GM12878 (cell line): ENCODE results near the gene PAM16. TPM values are rescaled to one million over a fixed set of nuclear protein-coding genes. Genes with fewer than 3 reads are reported as not detected.
A peak's percentile ranks its signal among the peaks of the same experiment; 100 is the strongest.

Experiments used
- ATAC-seq: fragments of 200-7000 bp; cut with Tn5 transposase; 3 replicates; pipeline ENCODE4 v1.9.1; 2020; ENCODE audit warnings: mild to moderate bottlenecking, moderate library complexity
- BruUV-seq: library from RNA; stranded (reverse); fragments of 400-500 nt; replicated peaks from 2 replicates; lab custom pipeline; 2021; lab: Mats Ljungman, UMichigan
- CTCF ChIA-PET: fragments of 300-600 bp; sonication (Branson Sonifier 250); formaldehyde crosslinking; extraction: SDS; loops from one replicate; lab custom pipeline; 2021; ENCODE audit warnings: inconsistent platforms; lab: Yijun Ruan, JAX
- POLR2A ChIA-PET: fragments of 350-600 bp; formaldehyde crosslinking; extraction: SDS; loops from one replicate; lab custom pipeline; 2021; ENCODE audit warnings: inconsistent platforms; lab: Charles Lee
- RAD21 ChIA-PET: fragments of 300-600 bp; sonication (Branson Sonifier 250); formaldehyde crosslinking; loops from one replicate; lab custom pipeline; 2023; ENCODE audit warnings: antibody characterized with exemption; ENCODE audit not compliant: unreplicated experiment; lab: Charles Lee
- SMC1A ChIA-PET: fragments of 300-600 bp; sonication (Branson Sonifier 250); formaldehyde crosslinking; loops from one replicate; lab custom pipeline; 2023; ENCODE audit not compliant: unreplicated experiment, uncharacterized antibody; lab: Charles Lee
- DNase-seq: peaks from one replicate; pipeline ENCODE4 v3.0.0-alpha.2; 2011; ENCODE audit warnings: low read depth, low spot score
- FAIRE-seq: peaks from 3 replicates; lab custom pipeline; 2011; peaks lifted over from hg19 to GRCh38; lab: Jason Lieb, UNC
- H2AFZ ChIP-seq: 2 replicates; pipeline ENCODE4 v1.6.0; 2011; ENCODE audit warnings: low read depth, low read length, control low read depth; ENCODE audit not compliant: control insufficient read depth
- H3K27ac ChIP-seq: 2 replicates; pipeline ENCODE4 v1.5.1; 2011; ENCODE audit warnings: control low read depth; ENCODE audit not compliant: control insufficient read depth, insufficient read depth
- H3K27me3 ChIP-seq, 2 experiments: replicated peaks in 1 of 2; 2 replicates each; pipeline versions ENCODE4 v1.6.0 to v1.6.1; 2011; ENCODE audit warnings: low read length in 1 of 2; ENCODE audit not compliant: control insufficient read depth in 2 of 2, insufficient read depth in 2 of 2
- H3K36me3 ChIP-seq, 2 experiments: 2 replicates each; pipeline ENCODE4 v1.5.1; 2011; ENCODE audit warnings: low read length in 1 of 2; ENCODE audit not compliant: control insufficient read depth in 2 of 2, insufficient read depth in 2 of 2
- H3K4me1 ChIP-seq: 2 replicates; pipeline ENCODE4 v1.6.1; 2011; ENCODE audit warnings: mild to moderate bottlenecking, low read length, moderate library complexity, mixed read lengths; ENCODE audit not compliant: control insufficient read depth, insufficient read depth
- H3K4me2 ChIP-seq: 2 replicates; pipeline ENCODE4 v1.6.0; 2011; ENCODE audit warnings: control low read depth; ENCODE audit not compliant: control insufficient read depth, insufficient read depth
- H3K4me3 ChIP-seq: fragments of 200-600 bp; sonication (generic); 2 replicates; pipeline ENCODE4 v1.5.1; 2016
- H3K79me2 ChIP-seq: 2 replicates; pipeline ENCODE4 v1.6.0; 2011; ENCODE audit warnings: low read length; ENCODE audit not compliant: control insufficient read depth, insufficient read depth
- H3K9ac ChIP-seq: 2 replicates; pipeline ENCODE4 v1.8.0; 2011; ENCODE audit warnings: low read length, control low read depth, mixed read lengths; ENCODE audit not compliant: control insufficient read depth, insufficient read depth
- H3K9me3 ChIP-seq: replicated peaks from 3 replicates; pipeline ENCODE4 v1.5.1; 2011; ENCODE audit warnings: mild to moderate bottlenecking, low read length; ENCODE audit not compliant: control insufficient read depth, insufficient read depth
- H4K20me1 ChIP-seq: 2 replicates; pipeline ENCODE4 v1.6.0; 2011; ENCODE audit not compliant: control insufficient read depth, insufficient read depth
- BCLAF1 ChIP-seq: fragments of 450-650 bp; IDR thresholded peaks from 2 replicates; pipeline ENCODE4 v1.6.1; 2017; ENCODE audit warnings: antibody characterized with exemption, mild to moderate bottlenecking, moderate library complexity
- SMARCA5 ChIP-seq: fragments of 450-650 bp; IDR thresholded peaks from 2 replicates; pipeline ENCODE4 v1.6.1; 2017; ENCODE audit warnings: mild to moderate bottlenecking
- WGBS: methylation state at CpG from one replicate; pipeline ENCODE4 v1.1.6; 2016; ENCODE audit warnings: low lambda C conversion rate; ENCODE audit not compliant: insufficient replicate concordance, insufficient coverage; ENCODE audit errors: missing lambda C conversion rate; 5-methylcytosine and 5-hydroxymethylcytosine counted together
- in situ Hi-C: fragments of 300-500 bp; cut with MboI; formaldehyde crosslinking; loops from 9 replicates; pipeline ENCODE4 v1.14.3; 2018; ENCODE audit warnings: mixed read lengths
- intact Hi-C: fragments of 100-400 bp; cut with micrococcal nuclease; formaldehyde crosslinking; loops from one replicate; pipeline ENCODE4 v1.14.2; 2022; ENCODE audit not compliant: unreplicated experiment
- polyA plus RNA-seq, 11 experiments: library from polyadenylated mRNA; depleted of rRNA in 4 of 11; unstranded in 6 of 11; stranded (reverse) in 5 of 11; fragments of >200 nt; fragmentation: Nextera tagmentation in 4 of 11; fragmentation: Illumina TruSeq in 1 of 11; extraction: Ambion mirVana in 4 of 11; extraction: Trizol in 1 of 11; gene quantifications; 1 replicate in 1 of 11; 2 replicates in 10 of 11; pipeline versions ENCODE4 v1.2.1 to v1.2.3, GENCODE V29; 2011 to 2016; ENCODE audit warnings: inconsistent platforms in 2 of 11, missing spikeins in 2 of 11, low read depth in 1 of 11
- total RNA-seq, 4 experiments: library from RNA; depleted of rRNA in 3 of 4; stranded (reverse); fragments of >200 nt in 3 of 4; fragmentation: Illumina TruSeq in 1 of 4; extraction: Trizol in 1 of 4; gene quantifications; 2 replicates each; pipeline versions ENCODE4 v1.2.1 to v1.2.3, GENCODE V29; 2013 to 2021

The PAM16 gene
- total and polyA plus RNA-seq, 10 of the 15 experiments (the other 5 are each of a cell fraction or from before 2014, with no cell fraction given), result 18.5 to 94.3 (median 51.5) TPM

- FAIRE-seq (no peak), ATAC-seq (peak; percentile 16; the same call in 2 of the 3 replicates), DNase-seq (no peak)
- no peak overlapping the region for H3K4me2 ChIP-seq
- H3K4me1 ChIP-seq, result no peaks in the 10 kb centered on the region
- no peaks in the 10 kb centered on the region for H3K27me3 ChIP-seq
- ChIA-PET SMC1A (interaction anchor here (0.8 to 0.9 kb wide), 2 partner anchors 57 to 405 kb away, joined by 3 read pairs; no protein-coding TSS in a partner anchor), POLR2A (no interaction called here), CTCF (interaction anchor here (0.8 to 2.6 kb wide), 6 partner anchors 11 to 57 kb away, joined by 3 to 11 read pairs (median 4); no protein-coding TSS in a partner anchor), RAD21 (interaction anchor here (1.1 to 1.7 kb wide), 3 partner anchors 16 to 56 kb away, joined by 3 read pairs; no protein-coding TSS in a partner anchor)
- H3K79me2 ChIP-seq, result peaks cover 28% of the 10 kb centered on the region
- no peak overlapping the region for H3K27ac ChIP-seq
- BruUV-seq, result TSS peak; percentile 18
- TF ChIP-seq SMARCA5, result 0 out of 2 replicates have a peak, but pooled peaks have one; percentile 30
- no peak for TF ChIP-seq BCLAF1
- in situ Hi-C loops, result no loop called here
- 79% methylated on average over 14 of the region's 14 CpGs for WGBS
- H3K9me3 ChIP-seq, result no peaks in the 10 kb centered on the region
- H3K36me3 ChIP-seq, result peaks cover 1 to 3% of the 10 kb centered on the region in 2 experiments
- no peak overlapping the region for H3K9ac ChIP-seq
- intact Hi-C loops, result no loop called here
- no peak overlapping the region for H2AFZ ChIP-seq
- H3K4me3 ChIP-seq, result no peak overlapping the region
- peaks cover 6% of the 10 kb centered on the region; the same call in 1 of the 2 replicates for H4K20me1 ChIP-seq
These were observed 5.0 kb downstream of the PAM16 start for GRCh38 chr16:4345836-4346781.
